AML-193 (cell line): ENCODE data around the gene LIN7A.

ENCODE experiments used
- DNase-seq, 2 experiments: peaks; one replicate each; lab custom pipeline; 2025; lab: John Stamatoyannopoulos, UW

The LIN7A gene

DNA sequence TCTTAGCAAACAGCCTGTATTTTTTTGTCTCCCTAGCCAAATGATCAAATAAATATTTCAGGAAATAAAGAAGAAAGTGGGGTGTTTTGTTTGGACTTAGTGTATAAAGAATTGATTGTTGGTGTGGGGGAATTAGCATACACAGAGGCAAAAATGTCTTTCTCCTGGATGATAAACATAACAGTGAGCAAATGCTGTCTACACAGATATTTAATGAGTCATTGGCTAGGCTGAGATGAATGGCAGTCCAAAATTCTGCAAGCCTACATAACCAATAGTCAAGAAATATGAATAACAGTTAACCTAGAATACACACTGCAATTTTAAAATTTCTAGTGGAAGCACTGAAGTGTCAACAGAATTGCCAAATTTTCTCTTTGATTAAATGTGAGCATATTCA, 185.3 kb downstream of the LIN7A start:
- DNase-seq = no peak

DNA sequence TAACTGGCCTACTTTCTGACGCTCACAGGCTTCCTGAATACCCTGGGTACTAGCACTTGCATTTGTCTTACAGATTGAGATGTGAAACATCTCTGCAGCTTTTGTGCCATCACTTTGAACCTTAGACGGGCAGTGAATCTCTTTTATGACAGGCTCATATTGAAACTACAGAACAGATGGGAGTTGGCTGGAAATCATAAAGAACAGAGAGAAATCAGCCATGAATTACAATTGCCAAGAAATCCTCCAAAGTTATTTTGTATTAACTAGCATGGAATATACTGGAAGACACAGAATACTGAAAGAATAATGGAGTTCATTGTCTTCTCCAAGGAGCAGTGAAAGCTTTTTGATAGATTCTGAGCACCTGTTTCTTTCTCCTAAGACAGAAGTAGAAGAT, 188.3 kb downstream of the LIN7A start:
- no peak for DNase-seq

DNA sequence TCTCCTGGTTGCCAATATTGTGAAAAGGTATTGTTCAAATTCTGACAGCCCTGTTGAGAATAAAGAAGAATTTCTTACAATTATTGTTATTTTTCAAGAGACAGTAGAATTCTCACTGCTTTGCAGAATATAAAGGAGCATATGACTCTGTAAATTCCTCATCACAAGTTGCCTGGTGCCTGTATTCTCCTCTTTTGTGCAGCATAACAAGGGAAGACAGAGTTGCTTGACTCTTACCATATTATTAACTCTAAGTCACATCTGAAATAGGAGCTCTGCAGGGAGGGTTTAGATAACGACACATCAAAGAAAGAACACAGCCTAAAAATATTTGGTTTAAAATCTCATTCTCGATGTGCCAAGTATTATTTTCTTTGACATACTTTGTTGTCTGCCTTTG, 189.9 kb downstream of the LIN7A start:
- no peak for DNase-seq

DNA sequence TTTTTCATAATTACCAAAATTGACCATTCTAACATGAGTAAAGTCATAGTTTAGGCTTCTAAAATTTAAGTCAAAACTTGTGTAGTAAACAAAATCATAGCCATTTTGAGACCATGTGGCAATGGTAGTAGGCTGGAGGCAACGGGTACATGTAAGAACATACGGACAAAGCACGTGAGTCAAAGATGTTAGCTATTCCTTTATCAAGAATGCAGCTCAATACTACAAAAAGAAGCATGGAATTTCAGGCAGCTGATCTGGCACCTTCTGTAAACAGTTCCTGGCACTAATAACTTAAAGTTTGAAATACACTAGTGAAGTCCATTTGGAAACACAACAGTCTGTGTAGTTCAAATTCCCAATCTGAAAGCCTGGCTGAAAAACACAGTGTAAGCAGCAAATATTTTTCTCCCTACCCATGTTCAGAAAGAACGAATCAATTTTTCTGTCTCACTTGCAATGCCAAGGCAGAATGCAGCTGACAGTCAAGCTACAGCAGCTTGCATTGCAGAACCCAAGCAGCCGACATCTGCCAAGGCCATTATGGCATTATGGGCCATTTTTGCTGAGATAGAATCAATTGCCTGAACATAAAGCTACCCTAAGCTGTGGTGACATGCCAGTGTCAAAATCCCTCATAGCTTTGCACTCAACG, 191.8 kb downstream of the LIN7A start:
- no peak for DNase-seq
